ENCODE results near the gene CCL23.

CCL23 gene, protein sequence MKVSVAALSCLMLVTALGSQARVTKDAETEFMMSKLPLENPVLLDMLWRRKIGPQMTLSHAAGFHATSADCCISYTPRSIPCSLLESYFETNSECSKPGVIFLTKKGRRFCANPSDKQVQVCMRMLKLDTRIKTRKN

DNA sequence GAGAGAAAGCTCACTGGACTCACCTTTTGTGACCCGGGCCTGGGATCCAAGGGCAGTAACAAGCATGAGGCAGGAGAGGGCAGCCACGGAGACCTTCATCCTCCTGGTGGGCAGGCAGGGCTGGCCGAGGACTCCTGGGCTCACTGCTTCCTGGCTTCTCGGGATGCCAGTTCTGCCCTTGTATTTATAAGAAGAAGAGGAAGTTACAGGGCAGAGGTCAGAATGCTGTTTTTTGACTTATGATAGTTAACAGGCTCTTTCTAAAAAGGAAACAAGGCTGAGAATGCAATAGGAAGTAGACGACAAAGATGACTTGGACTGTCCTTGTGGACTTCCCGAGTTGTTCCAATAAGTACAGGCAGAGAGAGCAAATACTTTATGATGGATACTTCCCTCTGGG lies at the start of gene CCL23:
Gene CCL23, minus strand, starts transcription at position 174 of the 400 bp plus-strand sequence. Its CDS starts 75 bp downstream, at position 99.
- POLR2A ChIA-PET, result no interaction called here
- TF ChIP-seq FOXA1 (IDR thresholded peaks at IDR 0.05), result no peak
- TF ChIP-seq BHLHE40 (IDR thresholded peaks at IDR 0.05; ENCODE audit: borderline replicate concordance), result no peak
- no peak for TF ChIP-seq SP1 (IDR thresholded peaks at IDR 0.05)
- no peak for TF ChIP-seq L3MBTL2 (conservative IDR thresholded peaks at IDR 0.05)
- TF ChIP-seq LEF1 (IDR thresholded peaks at IDR 0.05; ENCODE audit: borderline replicate concordance), result no peak
- no peak for TF ChIP-seq ARNT (IDR thresholded peaks at IDR 0.05)
- no peak for TF ChIP-seq HDGF (IDR thresholded peaks at IDR 0.05; ENCODE audit: borderline replicate concordance)
- TF ChIP-seq NFRKB (IDR thresholded peaks at IDR 0.05), result no peak
- no peak for TF ChIP-seq ELF4 (IDR thresholded peaks at IDR 0.05)
- TF ChIP-seq, protein P1, sequence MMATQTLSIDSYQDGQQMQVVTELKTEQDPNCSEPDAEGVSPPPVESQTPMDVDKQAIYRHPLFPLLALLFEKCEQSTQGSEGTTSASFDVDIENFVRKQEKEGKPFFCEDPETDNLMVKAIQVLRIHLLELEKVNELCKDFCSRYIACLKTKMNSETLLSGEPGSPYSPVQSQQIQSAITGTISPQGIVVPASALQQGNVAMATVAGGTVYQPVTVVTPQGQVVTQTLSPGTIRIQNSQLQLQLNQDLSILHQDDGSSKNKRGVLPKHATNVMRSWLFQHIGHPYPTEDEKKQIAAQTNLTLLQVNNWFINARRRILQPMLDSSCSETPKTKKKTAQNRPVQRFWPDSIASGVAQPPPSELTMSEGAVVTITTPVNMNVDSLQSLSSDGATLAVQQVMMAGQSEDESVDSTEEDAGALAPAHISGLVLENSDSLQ (IDR thresholded peaks at IDR 0.05), result no peak
- TF ChIP-seq FOXK2 (IDR thresholded peaks at IDR 0.05), result no peak
- no peak for TF ChIP-seq TARDBP (IDR thresholded peaks at IDR 0.05)
- no peak for TF ChIP-seq ZNF384 (IDR thresholded peaks at IDR 0.05)
- no peak for TF ChIP-seq FOXM1 (IDR thresholded peaks at IDR 0.05; ENCODE audit: borderline replicate concordance)
- CTCF ChIA-PET, result interaction anchor here (0.6 to 1.1 kb wide), 3 partner anchors 13 to 42 kb away, joined by 3 to 7 read pairs (median 3); no protein-coding TSS in a partner anchor
- no peak for DNase-seq (ENCODE audit: extremely low spot score)

DNA sequence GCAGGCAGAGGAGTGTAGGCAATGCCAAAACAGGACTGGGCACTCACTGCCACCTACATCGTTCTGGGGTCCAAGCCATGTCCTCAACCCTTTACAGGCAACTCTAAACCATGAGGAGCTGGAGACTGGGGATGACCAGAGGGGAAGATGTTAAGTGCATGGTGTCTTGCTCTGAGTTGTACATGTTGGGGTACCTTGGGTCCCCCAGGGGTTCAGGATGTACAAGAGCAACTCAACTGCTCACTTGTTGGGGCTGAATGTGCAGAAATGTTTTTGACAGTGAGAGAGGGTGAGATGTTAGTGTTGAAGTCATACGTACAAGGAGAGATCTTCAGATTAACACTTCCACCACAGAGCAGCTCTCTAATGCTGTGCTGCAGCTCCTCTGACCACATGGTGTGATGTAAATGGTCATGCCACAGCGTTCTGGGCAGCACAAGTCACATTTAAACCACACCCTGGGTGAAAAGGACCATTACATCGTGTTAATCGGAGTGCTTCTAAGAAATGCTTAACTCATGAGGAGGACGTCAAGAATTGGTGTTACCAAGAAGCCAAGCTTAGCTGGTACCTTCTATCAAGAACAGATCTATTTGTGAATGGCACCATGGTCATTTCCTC lies 48.7 kb upstream of the CCL23 start:
- POLR2A ChIA-PET, result no interaction called here
- no peak for DNase-seq (ENCODE audit: extremely low spot score)
- TF ChIP-seq FOXA1 (IDR thresholded peaks at IDR 0.05), result no peak
- TF ChIP-seq TARDBP (IDR thresholded peaks at IDR 0.05), result no peak
- TF ChIP-seq, protein P1 (IDR thresholded peaks at IDR 0.05), result no peak
- TF ChIP-seq FOXM1 (IDR thresholded peaks at IDR 0.05; ENCODE audit: borderline replicate concordance), result no peak
- TF ChIP-seq ZNF384 (IDR thresholded peaks at IDR 0.05), result no peak
- no peak for TF ChIP-seq CTBP1 (IDR thresholded peaks at IDR 0.05; ENCODE audit: borderline replicate concordance)
- no peak for TF ChIP-seq SUZ12 (IDR thresholded peaks at IDR 0.05)
- no peak for TF ChIP-seq BHLHE40 (IDR thresholded peaks at IDR 0.05; ENCODE audit: borderline replicate concordance)
- TF ChIP-seq HDGF (IDR thresholded peaks at IDR 0.05; ENCODE audit: borderline replicate concordance), result no peak
- TF ChIP-seq L3MBTL2 (conservative IDR thresholded peaks at IDR 0.05), result no peak
- TF ChIP-seq LEF1 (IDR thresholded peaks at IDR 0.05; ENCODE audit: borderline replicate concordance), result no peak
- TF ChIP-seq FOXK2 (IDR thresholded peaks at IDR 0.05), result no peak
- no peak for TF ChIP-seq NFRKB (IDR thresholded peaks at IDR 0.05)
- no peak for TF ChIP-seq ELF4 (IDR thresholded peaks at IDR 0.05)
- TF ChIP-seq SP1 (IDR thresholded peaks at IDR 0.05), result no peak
- CTCF ChIA-PET, result interaction anchor here (1.5 kb wide), 1 partner anchor 97 kb away, joined by 5 read pairs; no protein-coding TSS in a partner anchor

DNA sequence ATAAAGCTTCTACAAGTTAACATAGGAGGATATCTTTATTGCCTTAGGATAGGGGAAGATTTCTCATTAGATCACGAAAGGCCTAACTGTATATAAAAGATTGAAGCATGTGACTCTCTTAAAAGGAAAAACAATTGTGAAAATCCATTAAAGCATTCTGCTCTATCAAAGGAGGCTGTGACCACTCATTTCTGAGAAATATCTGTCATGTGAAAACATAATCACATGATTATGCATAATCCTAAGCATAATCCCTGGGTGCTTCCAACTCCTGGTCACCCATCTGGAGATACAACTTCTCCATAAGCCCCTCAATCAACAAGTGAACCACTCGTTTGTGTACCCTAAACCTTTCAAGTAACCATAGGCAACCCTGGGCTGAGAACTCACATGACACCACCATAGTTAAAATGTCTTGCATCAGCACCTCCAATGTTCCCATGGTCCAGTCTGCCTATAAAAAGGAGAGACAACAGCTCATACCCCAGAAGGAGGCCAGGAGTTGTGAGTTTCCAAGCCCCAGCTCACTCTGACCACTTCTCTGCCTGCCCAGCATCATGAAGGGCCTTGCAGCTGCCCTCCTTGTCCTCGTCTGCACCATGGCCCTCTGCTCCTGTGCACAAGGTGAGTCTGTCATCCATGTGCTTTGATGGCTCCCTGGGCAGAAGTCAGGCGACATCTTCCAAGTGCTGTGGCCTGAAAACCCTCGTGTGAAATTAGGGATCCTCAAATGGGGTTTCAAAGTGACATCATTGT lies 46.2 kb upstream of the CCL23 start, which contains the start of gene CCL18:
Gene CCL18, plus strand, starts transcription at position 487 of the 756 bp plus-strand sequence. Its CDS starts 71 bp downstream, at position 558.
- ChIA-PET POLR2A (interaction anchor here (0.6 kb wide), 1 partner anchor 1001 kb away, joined by 5 read pairs; no protein-coding TSS in a partner anchor), CTCF (interaction anchor here (0.6 to 1.0 kb wide), 3 partner anchors 8 to 82 kb away, joined by 3 read pairs; no protein-coding TSS in a partner anchor)
- no peak for DNase-seq (ENCODE audit: extremely low spot score)
- TF ChIP-seq FOXA1 (IDR thresholded peaks at IDR 0.05) (no peak), ZNF384 (IDR thresholded peaks at IDR 0.05) (no peak), ARNT (IDR thresholded peaks at IDR 0.05) (no peak), SUZ12 (IDR thresholded peaks at IDR 0.05) (no peak), L3MBTL2 (conservative IDR thresholded peaks at IDR 0.05) (no peak), ELF4 (IDR thresholded peaks at IDR 0.05) (no peak), TARDBP (IDR thresholded peaks at IDR 0.05) (no peak), NFRKB (IDR thresholded peaks at IDR 0.05) (no peak), CTBP1 (IDR thresholded peaks at IDR 0.05; ENCODE audit: borderline replicate concordance) (no peak), FOXM1 (IDR thresholded peaks at IDR 0.05; ENCODE audit: borderline replicate concordance) (no peak)
- TF ChIP-seq, protein P1 (IDR thresholded peaks at IDR 0.05), result no peak

DNA sequence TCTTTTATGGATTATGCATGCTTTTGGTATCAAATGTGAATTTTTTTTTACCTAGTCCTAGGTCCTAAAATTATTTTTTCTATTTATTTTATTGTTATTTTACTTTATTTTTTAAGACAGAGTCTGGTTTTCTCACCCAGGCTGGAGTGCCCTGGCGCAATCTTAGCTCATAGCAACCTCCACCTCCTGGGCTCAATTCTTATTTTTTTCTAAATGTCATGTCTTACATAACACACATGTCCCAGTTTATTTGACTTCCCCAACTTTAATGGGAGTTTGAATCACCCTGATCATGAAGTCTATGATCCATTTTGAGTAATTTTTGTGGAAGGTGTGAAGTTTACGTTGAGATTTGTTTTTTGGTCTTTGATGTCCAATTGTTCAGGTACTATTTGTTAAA lies 43.0 kb upstream of the CCL23 start:
- TF ChIP-seq CTBP1 (IDR thresholded peaks at IDR 0.05; ENCODE audit: borderline replicate concordance) (no peak), FOXM1 (IDR thresholded peaks at IDR 0.05; ENCODE audit: borderline replicate concordance) (no peak), SUZ12 (IDR thresholded peaks at IDR 0.05) (no peak), SP1 (IDR thresholded peaks at IDR 0.05) (no peak), FOXA1 (IDR thresholded peaks at IDR 0.05) (no peak), ARNT (IDR thresholded peaks at IDR 0.05) (no peak), BHLHE40 (IDR thresholded peaks at IDR 0.05; ENCODE audit: borderline replicate concordance) (no peak), HDGF (IDR thresholded peaks at IDR 0.05; ENCODE audit: borderline replicate concordance) (no peak), NFRKB (IDR thresholded peaks at IDR 0.05) (no peak), LEF1 (IDR thresholded peaks at IDR 0.05; ENCODE audit: borderline replicate concordance) (no peak), ELF4 (IDR thresholded peaks at IDR 0.05) (no peak), L3MBTL2 (conservative IDR thresholded peaks at IDR 0.05) (no peak), ZNF384 (IDR thresholded peaks at IDR 0.05) (no peak), FOXK2 (IDR thresholded peaks at IDR 0.05) (no peak), TARDBP (IDR thresholded peaks at IDR 0.05) (no peak)
- TF ChIP-seq, protein P1 (IDR thresholded peaks at IDR 0.05), result no peak
- CTCF ChIA-PET, result no interaction called here
- POLR2A ChIA-PET, result no interaction called here
- no peak for DNase-seq (ENCODE audit: extremely low spot score)

All from HEK293T (cell line).